ENCODE results near the gene HADHB. TPM values are rescaled to one million over a fixed set of nuclear protein-coding genes. Genes with fewer than 3 reads are reported as not detected.
"Not testable (repeated sequence)": the region's sequence is repeated elsewhere in the genome, so short reads cannot be mapped to it uniquely, and the experiment has no call there.

HADHB gene
- total RNA-seq, 1 donor from 2014 or later = 105 TPM

DNA sequence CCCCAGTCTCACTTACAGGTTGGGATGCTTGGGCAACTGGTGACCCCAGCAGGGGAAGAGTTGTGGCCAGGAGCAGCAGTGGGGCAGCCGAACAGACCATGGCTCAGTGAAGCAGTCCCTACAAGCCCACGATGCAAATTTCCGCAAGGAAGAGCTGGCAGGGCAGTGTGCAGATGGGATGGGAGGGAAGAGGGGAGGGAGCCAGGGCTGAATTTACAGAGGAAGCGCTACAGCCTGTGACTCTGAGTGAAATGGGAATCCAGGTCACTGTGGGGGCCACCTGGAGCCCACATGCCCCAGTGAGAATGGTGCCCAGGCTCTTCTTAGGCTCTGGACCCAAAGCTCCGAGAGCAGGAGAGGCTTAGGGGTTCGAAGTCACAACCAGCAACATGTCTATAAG, 74.2 kb downstream of the HADHB start:
- FAIRE-seq = no peak
- Histone ChIP-seq H3K36me3 (ENCODE audit: control insufficient read depth, insufficient read depth, low read length) (no peaks in the 10 kb centered on the region), H3K27me3 (ENCODE audit: control insufficient read depth, insufficient read depth, low read length) (no peaks in the 10 kb centered on the region), H3K4me3 (ENCODE audit: low read depth, low read length) (no peak overlapping the region)
- DNase-seq (ENCODE audit: low read depth) = no peak
- TF ChIP-seq, protein P1, sequence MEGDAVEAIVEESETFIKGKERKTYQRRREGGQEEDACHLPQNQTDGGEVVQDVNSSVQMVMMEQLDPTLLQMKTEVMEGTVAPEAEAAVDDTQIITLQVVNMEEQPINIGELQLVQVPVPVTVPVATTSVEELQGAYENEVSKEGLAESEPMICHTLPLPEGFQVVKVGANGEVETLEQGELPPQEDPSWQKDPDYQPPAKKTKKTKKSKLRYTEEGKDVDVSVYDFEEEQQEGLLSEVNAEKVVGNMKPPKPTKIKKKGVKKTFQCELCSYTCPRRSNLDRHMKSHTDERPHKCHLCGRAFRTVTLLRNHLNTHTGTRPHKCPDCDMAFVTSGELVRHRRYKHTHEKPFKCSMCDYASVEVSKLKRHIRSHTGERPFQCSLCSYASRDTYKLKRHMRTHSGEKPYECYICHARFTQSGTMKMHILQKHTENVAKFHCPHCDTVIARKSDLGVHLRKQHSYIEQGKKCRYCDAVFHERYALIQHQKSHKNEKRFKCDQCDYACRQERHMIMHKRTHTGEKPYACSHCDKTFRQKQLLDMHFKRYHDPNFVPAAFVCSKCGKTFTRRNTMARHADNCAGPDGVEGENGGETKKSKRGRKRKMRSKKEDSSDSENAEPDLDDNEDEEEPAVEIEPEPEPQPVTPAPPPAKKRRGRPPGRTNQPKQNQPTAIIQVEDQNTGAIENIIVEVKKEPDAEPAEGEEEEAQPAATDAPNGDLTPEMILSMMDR (IDR thresholded peaks at IDR 0.05; ENCODE audit: insufficient read depth, low read length, severe bottlenecking) = no peak

DNA sequence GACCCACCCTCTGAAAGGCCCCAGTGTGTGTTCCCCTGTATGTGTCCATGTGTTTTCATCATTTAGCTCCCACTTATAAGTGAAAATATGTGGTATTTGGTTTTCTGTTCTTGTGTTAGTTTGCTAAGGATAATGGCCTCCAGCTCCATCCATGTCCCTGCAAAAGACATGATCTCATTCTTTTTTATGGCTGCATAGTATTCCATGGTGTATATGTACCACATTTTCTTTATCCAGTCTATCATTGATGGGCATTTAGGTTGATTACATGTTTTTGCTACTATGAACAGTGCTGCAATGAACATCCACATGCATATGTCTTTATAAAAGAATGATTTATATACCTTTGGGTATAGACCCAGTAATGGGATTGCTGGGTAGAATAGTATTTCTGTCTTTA, 79.7 kb downstream of the HADHB start:
- not testable (repeated sequence) for DNase-seq (ENCODE audit: low read depth); FAIRE-seq; H3K27me3 ChIP-seq (ENCODE audit: control insufficient read depth, insufficient read depth, low read length); H3K4me3 ChIP-seq (ENCODE audit: low read depth, low read length); H3K36me3 ChIP-seq (ENCODE audit: control insufficient read depth, insufficient read depth, low read length)

DNA sequence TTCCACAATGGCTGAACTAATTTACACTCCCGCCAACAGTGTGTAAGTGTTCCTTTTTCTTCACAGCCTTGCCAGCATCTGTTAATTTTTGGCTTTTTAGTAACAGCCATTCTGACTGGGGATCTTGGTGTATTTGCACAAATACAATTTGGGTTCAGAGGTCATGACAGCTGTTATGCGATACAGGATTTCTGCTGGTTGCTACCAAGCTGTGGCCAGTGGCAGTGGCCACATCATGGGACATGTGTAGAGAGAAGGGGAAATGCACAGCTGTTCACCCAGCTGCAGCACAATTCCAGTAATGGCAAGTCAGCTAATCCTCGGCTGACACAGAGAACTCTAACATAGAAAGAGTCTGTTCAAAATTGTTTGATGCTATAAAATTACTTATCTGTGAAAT, 80.2 kb downstream of the HADHB start:
- Histone ChIP-seq H3K27me3 (ENCODE audit: control insufficient read depth, insufficient read depth, low read length) (no peaks in the 10 kb centered on the region), H3K4me3 (ENCODE audit: low read depth, low read length) (no peak overlapping the region), H3K36me3 (ENCODE audit: control insufficient read depth, insufficient read depth, low read length) (no peaks in the 10 kb centered on the region)
- FAIRE-seq = no peak
- no peak for DNase-seq (ENCODE audit: low read depth)
- TF ChIP-seq, protein P1 (IDR thresholded peaks at IDR 0.05; ENCODE audit: insufficient read depth, low read length, severe bottlenecking) = no peak

DNA sequence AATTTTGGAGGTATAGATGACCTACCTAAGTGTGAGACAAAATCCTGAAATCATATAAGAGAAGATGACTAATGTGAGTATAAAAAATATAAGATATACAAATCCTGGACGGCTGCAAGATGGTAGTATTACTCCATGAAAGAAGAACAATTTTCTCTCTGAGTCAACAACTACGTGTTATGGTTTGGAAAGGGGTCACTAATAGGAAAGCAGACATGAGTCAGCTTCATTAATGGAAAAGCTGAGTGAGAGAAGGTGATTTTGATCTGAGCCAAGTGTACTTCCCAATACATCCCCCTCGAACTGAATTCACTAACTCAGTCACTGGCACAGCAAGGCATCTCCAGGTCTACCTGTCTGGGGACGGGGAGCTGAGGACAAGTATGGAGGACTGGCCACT, 81.1 kb downstream of the HADHB start:
- TF ChIP-seq, protein P1 (IDR thresholded peaks at IDR 0.05; ENCODE audit: insufficient read depth, low read length, severe bottlenecking) = no peak
- DNase-seq (ENCODE audit: low read depth) = peak; percentile 63
- H3K27me3 ChIP-seq (ENCODE audit: control insufficient read depth, insufficient read depth, low read length) = no peaks in the 10 kb centered on the region
- no peaks in the 10 kb centered on the region for H3K36me3 ChIP-seq (ENCODE audit: control insufficient read depth, insufficient read depth, low read length)
- FAIRE-seq = no peak
- no peak overlapping the region for H3K4me3 ChIP-seq (ENCODE audit: low read depth, low read length)

DNA sequence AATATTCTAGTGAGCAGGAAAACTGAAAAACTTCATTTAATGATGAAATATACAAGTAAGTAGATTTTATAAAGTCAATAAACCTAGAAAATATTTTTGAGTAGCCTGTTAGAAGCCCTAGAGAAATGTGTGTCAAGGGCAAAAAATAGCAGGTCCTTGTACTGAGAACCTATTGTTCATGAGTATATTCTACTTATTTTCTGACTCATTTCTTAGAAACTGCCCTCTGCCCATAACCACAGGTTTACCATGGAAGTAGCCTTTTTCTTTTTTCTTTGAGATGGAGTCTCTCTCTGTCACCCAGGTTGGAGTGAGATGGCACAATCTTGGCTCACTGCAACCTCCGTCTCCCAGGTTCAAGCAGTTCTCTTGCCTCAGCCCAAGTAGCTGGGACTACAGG, 81.8 kb downstream of the HADHB start:
- TF ChIP-seq, protein P1 (IDR thresholded peaks at IDR 0.05; ENCODE audit: insufficient read depth, low read length, severe bottlenecking) = no peak
- Histone ChIP-seq H3K27me3 (ENCODE audit: control insufficient read depth, insufficient read depth, low read length) (no peaks in the 10 kb centered on the region), H3K4me3 (ENCODE audit: low read depth, low read length) (no peak overlapping the region), H3K36me3 (ENCODE audit: control insufficient read depth, insufficient read depth, low read length) (no peaks in the 10 kb centered on the region)
- FAIRE-seq (no peak), DNase-seq (ENCODE audit: low read depth) (no peak)

DNA sequence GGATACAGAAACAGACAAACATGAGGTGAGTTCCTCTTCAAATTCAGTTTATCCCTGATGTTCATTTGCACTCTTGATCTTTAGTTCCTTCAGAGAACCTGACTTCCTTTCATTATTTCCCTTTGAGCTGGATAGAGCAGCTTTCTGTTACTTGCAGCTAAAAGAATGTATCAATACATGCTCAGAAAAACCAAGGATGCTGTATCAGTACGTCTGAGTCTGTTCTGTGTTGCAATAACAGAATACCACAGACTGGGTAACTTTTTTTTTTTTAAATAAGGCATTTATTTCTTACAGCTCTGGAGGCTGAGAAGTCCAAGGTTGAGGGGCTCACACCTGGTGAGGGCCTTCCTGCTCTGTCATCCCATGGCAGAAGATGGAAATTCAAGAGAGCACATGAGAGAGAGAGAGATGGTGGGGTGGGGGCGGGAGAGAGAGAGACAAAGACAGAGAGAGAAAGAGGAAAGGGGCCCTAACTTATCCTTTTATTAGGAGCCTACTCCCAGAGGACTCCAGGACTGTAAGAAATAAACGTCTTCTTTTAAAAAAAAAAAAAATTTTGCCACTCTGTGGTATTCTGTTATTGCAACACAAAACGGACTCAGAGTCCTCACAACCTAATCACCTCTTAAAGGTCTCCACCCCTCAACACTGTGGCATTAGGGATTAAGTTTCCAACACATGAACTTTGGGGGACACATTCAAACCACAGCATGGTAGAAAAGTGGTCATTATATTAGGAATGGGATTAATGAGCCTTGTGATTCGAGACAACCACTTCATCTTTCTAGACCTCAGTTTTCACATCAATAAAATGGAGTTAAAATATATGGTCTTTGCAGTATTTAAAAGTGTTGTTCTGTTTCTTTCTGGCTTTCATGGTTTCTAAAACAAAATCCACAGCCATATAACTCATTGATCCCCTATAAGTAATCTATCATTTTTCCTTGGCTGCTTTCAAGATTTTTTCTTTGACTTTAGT, 82.8 kb downstream of the HADHB start:
- H3K4me3 ChIP-seq (ENCODE audit: low read depth, low read length) = no peak overlapping the region
- H3K36me3 ChIP-seq (ENCODE audit: control insufficient read depth, insufficient read depth, low read length) = no peaks in the 10 kb centered on the region
- FAIRE-seq (no peak), DNase-seq (ENCODE audit: low read depth) (no peak)
- TF ChIP-seq, protein P1 (IDR thresholded peaks at IDR 0.05; ENCODE audit: insufficient read depth, low read length, severe bottlenecking) = no peak
- H3K27me3 ChIP-seq (ENCODE audit: control insufficient read depth, insufficient read depth, low read length) = no peaks in the 10 kb centered on the region

DNA sequence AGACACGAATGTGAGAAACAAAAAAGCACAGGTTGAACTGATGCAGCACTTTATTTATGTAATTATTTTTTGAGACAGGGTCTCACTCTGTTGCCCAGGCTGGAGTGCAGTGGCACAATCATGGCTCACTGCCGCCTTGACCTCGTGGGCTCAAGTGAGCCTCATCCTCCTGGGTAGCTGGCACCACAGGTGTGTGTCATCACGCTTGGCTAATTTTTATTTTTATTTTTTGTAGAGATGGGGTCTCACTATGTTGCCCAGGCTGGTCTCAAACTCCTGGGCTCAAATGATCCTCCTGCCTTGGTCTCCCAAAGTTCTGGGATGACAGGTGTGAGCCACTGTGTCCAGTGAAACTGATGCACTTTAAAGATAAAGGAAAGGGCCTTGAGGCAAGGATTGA, 84.3 kb downstream of the HADHB start:
- H3K4me3 ChIP-seq (ENCODE audit: low read depth, low read length); H3K27me3 ChIP-seq (ENCODE audit: control insufficient read depth, insufficient read depth, low read length); FAIRE-seq; H3K36me3 ChIP-seq (ENCODE audit: control insufficient read depth, insufficient read depth, low read length); DNase-seq (ENCODE audit: low read depth): not testable (repeated sequence)
